Gastroesophageal sphincter (tissue), 4 donors: ENCODE measurements around the gene PI16. TPM values are rescaled to one million over a fixed set of nuclear protein-coding genes. Genes with fewer than 3 reads are reported as not detected.

Experiments
- ATAC-seq: fragments of 150-250 bp; one replicate; pipeline ENCODE4 v1.9.1; 2016; ENCODE audit warnings: mild to moderate bottlenecking, moderate library complexity
- H3K27ac ChIP-seq, 4 donors: fragments of 200-600 bp; sonication (generic) in 3 of 4; 1 replicate in 3 of 4; 2 replicates in 1 of 4; pipeline ENCODE4 v1.5.1; 2016 to 2019
- H3K27me3 ChIP-seq: fragments of 200-600 bp; sonication (generic); one replicate; pipeline ENCODE4 v1.5.1; 2019
- H3K36me3 ChIP-seq, 2 donors: fragments of 200-600 bp; sonication (generic); one replicate each; pipeline ENCODE4 v1.5.1; 2019; ENCODE audit warnings: control low read depth in 1 of 2
- H3K4me1 ChIP-seq, 3 donors: fragments of 200-600 bp; sonication (generic); 1 replicate in 2 of 3; 2 replicates in 1 of 3; pipeline ENCODE4 v1.5.1; 2016 to 2019; ENCODE audit warnings: control low read depth in 2 of 3
- H3K4me3 ChIP-seq, 2 donors: fragments of 200-600 bp; sonication (generic); one replicate each; pipeline ENCODE4 v1.5.1; 2019; ENCODE audit warnings: mild to moderate bottlenecking in 1 of 2, moderate library complexity in 1 of 2
- H3K9me3 ChIP-seq, 3 donors: fragments of 200-600 bp; sonication (generic); one replicate each; pipeline ENCODE4 v1.5.1; 2017 to 2019; ENCODE audit warnings: control low read depth in 2 of 3
- EP300 ChIP-seq: sonication (generic); formaldehyde crosslinking; IDR thresholded peaks from one replicate; pipeline ENCODE4 v1.6.1; 2017; ENCODE audit warnings: antibody characterized with exemption, mild to moderate bottlenecking
- POLR2A ChIP-seq, 2 donors: fragments of 450-650 bp; IDR thresholded peaks; one replicate each; pipeline ENCODE4 v1.6.1; 2017; ENCODE audit warnings: antibody characterized with exemption in 2 of 2, mild to moderate bottlenecking in 2 of 2, moderate library complexity in 1 of 2
- POLR2AphosphoS5 ChIP-seq: sonication (generic); formaldehyde crosslinking; IDR thresholded peaks from one replicate; pipeline ENCODE4 v1.6.1; 2017; ENCODE audit warnings: antibody characterized with exemption
- WGBS, 2 donors: methylation state at CpG; one replicate each; pipeline ENCODE4 v1.1.5; 2018; ENCODE audit warnings: low coverage in 1 of 2; 5-methylcytosine and 5-hydroxymethylcytosine counted together
- total RNA-seq, 4 donors: library from RNA; depleted of rRNA; stranded (reverse); fragments of >200 nt; gene quantifications; one replicate each; pipeline ENCODE4 v1.1.0, GENCODE V29; 2016
- TF ChIP-seq, protein P1 (sequence below), 4 experiments: fragments of 200-600 bp in 2 of 4; fragments of 450-650 bp in 2 of 4; sonication (generic) in 1 of 4; IDR thresholded peaks; one replicate each; pipeline ENCODE4 v1.5.1; 2017 to 2019; ENCODE audit warnings: antibody characterized with exemption in 4 of 4, mild to moderate bottlenecking in 2 of 4, moderate library complexity in 2 of 4

The PI16 gene
- total RNA-seq, 4 donors from 2014 or later, result 21.6 to 53.5 (median 44.9) TPM

DNA sequence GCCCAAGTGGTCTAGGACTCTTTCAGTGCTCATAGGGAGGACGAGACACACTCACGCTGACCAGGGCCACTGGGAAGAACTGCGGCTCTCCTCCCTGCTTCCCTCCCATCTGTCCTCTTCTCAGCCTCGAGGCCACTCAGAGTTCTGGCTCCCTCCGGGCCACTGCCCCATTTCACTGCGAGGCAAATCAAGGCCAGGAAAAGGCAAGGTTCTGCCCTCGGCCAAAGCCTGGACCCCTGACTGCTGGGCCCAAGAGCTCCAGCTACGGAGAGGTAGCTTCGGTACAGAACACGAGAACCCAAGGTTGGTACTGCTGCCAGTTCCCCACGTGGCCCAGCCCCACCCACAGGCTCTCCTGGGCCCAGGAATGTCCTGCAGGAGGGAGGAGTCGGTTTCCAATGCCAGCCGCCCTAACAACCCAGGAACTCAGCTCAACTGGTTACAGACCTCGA lies 14.7 kb downstream of the PI16 start:
- H3K27me3 ChIP-seq, result no peaks in the 10 kb centered on the region
- no peak for ATAC-seq
- H3K36me3 ChIP-seq, result peaks cover 0 to 80% of the 10 kb centered on the region in 2 donors
- peak overlapping the region in 1 of 4 donors; percentile 17 for H3K27ac ChIP-seq
- peaks cover 0 to 26% (median 0%) of the 10 kb centered on the region in 3 donors for H3K4me1 ChIP-seq
- H3K4me3 ChIP-seq, result no peak overlapping the region
- no peak for TF ChIP-seq POLR2AphosphoS5
- no peak for TF ChIP-seq POLR2A (IDR thresholded peaks at IDR 0.05)
- TF ChIP-seq, protein P1, sequence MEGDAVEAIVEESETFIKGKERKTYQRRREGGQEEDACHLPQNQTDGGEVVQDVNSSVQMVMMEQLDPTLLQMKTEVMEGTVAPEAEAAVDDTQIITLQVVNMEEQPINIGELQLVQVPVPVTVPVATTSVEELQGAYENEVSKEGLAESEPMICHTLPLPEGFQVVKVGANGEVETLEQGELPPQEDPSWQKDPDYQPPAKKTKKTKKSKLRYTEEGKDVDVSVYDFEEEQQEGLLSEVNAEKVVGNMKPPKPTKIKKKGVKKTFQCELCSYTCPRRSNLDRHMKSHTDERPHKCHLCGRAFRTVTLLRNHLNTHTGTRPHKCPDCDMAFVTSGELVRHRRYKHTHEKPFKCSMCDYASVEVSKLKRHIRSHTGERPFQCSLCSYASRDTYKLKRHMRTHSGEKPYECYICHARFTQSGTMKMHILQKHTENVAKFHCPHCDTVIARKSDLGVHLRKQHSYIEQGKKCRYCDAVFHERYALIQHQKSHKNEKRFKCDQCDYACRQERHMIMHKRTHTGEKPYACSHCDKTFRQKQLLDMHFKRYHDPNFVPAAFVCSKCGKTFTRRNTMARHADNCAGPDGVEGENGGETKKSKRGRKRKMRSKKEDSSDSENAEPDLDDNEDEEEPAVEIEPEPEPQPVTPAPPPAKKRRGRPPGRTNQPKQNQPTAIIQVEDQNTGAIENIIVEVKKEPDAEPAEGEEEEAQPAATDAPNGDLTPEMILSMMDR (IDR thresholded peaks at IDR 0.05), result no peak
- TF ChIP-seq EP300, result no peak
- WGBS, 2 donors, result 78% methylated on average over 1 of the region's 14 CpGs; no CpG with 5 or more reads in 1 of the 2 donors
- H3K9me3 ChIP-seq, result no peaks in the 10 kb centered on the region

DNA sequence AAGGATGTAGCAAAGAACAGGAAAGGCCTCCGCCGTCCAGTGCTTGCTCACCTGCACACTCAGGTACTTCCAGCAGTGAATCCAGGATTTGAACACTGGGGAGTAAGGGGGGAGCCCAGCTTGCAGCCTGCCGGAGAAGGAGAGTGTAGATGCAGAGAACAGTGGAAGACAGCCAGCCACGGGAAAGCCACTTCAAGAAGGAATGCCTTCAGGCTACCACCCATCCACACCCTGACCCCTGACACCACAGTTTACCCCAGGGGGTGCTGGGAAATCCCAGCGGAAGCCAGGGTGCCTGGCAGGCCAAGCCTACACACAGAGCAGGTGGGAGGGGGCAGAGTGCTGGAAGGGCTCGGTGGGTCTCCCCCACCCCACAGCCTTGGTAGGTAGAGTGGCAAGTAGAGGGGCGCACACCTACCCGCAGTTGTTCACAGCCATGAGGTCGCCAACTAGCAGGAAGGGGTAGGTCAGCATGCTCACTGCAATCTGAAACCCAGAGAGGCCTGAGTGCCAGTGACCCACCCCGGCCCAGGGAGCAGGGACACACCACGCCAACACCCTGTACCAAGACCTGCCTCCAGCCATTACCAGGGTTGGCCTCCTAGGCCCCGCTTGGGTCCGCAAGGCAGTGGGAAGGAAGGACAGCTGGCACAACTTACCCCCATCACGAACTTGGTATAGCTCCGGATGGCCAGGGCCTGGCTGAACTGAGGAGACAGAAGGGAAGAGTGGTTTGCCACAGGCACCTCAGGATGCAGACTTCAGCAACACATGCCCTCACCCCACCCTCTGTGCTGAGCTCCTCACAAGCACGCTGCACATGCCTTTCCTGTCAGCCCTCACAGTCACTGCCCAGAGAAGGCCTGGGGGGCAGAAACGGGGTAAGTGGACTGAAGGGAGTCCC lies 15.7 kb downstream of the PI16 start:
- Histone ChIP-seq H3K4me1 (peaks cover 0 to 27% (median 0%) of the 10 kb centered on the region in 3 donors), H3K4me3 (no peak overlapping the region), H3K27me3 (no peaks in the 10 kb centered on the region), H3K36me3 (peaks cover 0 to 90% of the 10 kb centered on the region in 2 donors), H3K27ac (peak overlapping the region in 1 of 4 donors; percentile 10), H3K9me3 (no peaks in the 10 kb centered on the region)
- 83 to 90% methylated on average over 2 to 3 of the region's 17 CpGs for WGBS, 2 donors
- no peak for ATAC-seq
- TF ChIP-seq POLR2A (IDR thresholded peaks at IDR 0.05) (no peak), POLR2AphosphoS5 (no peak), EP300 (no peak)
- TF ChIP-seq, protein P1 (IDR thresholded peaks at IDR 0.05), result no peak

DNA sequence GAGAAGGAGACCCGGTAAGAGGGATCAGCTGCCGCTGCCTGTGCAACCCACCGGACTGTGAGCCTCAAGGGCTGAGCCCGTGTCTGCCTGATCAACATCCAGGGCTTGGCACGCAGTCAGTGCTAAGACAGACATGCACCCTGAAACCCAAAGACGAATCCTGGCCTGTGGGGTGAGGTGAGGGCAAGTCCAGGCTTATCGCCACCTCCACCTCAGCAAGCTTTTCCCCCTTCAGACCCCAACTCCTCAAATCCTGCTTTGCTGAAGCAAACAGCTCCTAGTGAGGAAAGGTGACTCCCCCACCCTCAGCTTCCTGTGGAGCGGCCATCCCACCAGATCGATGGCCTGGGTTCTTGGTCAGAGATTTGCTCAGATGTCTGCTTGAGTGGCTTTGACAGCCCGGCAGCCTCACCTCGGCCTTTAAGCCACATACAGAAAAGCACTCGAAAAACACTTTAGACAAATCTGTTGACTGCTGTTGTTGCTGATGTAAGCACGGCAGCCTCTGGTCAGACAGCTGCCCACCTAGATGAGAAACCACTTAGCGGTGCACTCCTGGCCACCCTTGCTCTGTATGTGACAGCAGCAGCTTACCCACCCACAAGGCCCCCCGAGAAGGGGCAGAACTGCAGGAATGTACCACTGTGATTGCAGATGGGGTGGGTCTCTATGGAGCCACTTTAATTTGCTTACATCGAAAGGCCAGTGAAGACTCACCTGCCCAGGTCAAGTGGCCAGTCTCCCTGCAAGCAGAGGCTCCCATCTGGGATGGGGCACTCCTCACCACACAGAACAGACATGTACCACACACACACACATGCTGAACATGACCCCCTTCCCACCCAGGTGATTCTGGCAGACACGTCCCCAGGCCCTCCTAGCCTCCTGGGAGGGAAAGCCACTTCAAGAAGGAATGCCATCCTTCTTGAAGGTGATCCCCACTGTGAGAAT lies 16.6 kb downstream of the PI16 start:
- Histone ChIP-seq H3K9me3 (no peaks in the 10 kb centered on the region), H3K4me1 (peaks cover 0 to 37% (median 0%) of the 10 kb centered on the region in 3 donors), H3K36me3 (peaks cover 0 to 99% of the 10 kb centered on the region in 2 donors), H3K27me3 (no peaks in the 10 kb centered on the region), H3K4me3 (no peak overlapping the region), H3K27ac (no peak overlapping the region)
- 70 to 90% methylated on average over 2 to 4 of the region's 17 CpGs for WGBS, 2 donors
- no peak for ATAC-seq
- TF ChIP-seq, protein P1 (IDR thresholded peaks at IDR 0.05), result no peak
- no peak for TF ChIP-seq POLR2A (IDR thresholded peaks at IDR 0.05)
- no peak for TF ChIP-seq EP300
- TF ChIP-seq POLR2AphosphoS5, result no peak

DNA sequence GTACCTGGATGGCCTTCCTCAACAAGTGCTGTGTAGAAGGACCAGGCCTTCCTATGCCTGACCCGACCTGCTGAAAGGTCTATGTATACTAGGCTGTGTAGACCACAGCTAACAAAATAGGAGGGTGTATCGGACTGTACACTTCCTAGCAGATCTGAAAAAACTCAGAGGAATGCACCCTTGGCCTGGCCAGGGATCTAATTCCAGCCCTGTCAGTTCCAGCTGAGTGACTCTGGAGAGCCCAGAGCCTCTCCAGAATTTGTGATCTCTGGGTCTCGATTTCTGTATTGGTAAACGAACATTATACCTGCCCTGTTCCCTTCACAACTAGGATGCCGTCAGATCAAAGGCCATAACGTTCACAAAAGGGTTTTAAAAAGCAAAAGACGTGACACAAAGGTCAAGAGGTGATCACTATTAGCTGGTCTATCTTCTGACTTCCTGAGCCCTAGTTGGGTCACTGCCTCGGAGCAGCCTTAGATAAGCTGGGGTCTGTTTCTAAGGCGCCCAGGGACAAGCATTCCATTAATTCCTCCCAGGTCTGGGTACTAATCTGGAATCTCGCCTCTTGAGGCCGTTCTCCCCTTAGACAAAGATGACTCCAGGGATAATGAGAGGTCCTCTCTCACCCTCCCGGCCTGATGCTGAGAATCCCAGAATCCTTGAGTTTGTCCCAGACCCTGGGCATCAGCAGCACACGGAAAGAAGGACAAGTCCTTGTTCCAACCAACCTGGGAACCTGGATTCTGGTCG lies 17.6 kb downstream of the PI16 start:
- H3K27me3 ChIP-seq, result no peaks in the 10 kb centered on the region
- WGBS, 2 donors, result 74 to 80% methylated on average over 1 to 11 of the region's 14 CpGs
- no peak overlapping the region for H3K27ac ChIP-seq
- ATAC-seq, result no peak
- H3K36me3 ChIP-seq, result peaks cover 0 to 100% of the 10 kb centered on the region in 2 donors
- no peaks in the 10 kb centered on the region for H3K9me3 ChIP-seq
- TF ChIP-seq EP300, result no peak
- TF ChIP-seq, protein P1 (IDR thresholded peaks at IDR 0.05), result no peak
- TF ChIP-seq POLR2AphosphoS5, result no peak
- TF ChIP-seq POLR2A (IDR thresholded peaks at IDR 0.05), result no peak
- H3K4me1 ChIP-seq, result peaks cover 0 to 37% (median 0%) of the 10 kb centered on the region in 3 donors
- H3K4me3 ChIP-seq, result no peak overlapping the region
